A549 (cell line): ENCODE results near the gene LEO1. TPM values are rescaled to one million over a fixed set of nuclear protein-coding genes. Genes with fewer than 3 reads are reported as not detected.

Source experiments
- ATAC-seq, 2 experiments: fragments of 200-7000 bp in 1 of 2; fragments of >200 bp in 1 of 2; cut with Nextera tagmentation in 1 of 2; cut with Tn5 transposase in 1 of 2; 3 replicates each; pipeline versions ENCODE4 v1.8.0 to v1.9.1; 2018 to 2020; ENCODE audit warnings: mild to moderate bottlenecking in 1 of 2, moderate library complexity in 1 of 2
- CTCF ChIA-PET: fragments of 300-600 bp; sonication (Branson Sonifier 250); formaldehyde crosslinking; extraction: SDS; loops from one replicate; lab custom pipeline; 2021; ENCODE audit warnings: antibody characterized with exemption, inconsistent platforms; lab: Yijun Ruan, JAX
- POLR2A ChIA-PET: fragments of 350-600 bp; formaldehyde crosslinking; extraction: SDS; loops from one replicate; lab custom pipeline; 2021; ENCODE audit warnings: antibody characterized with exemption, inconsistent platforms; lab: Yijun Ruan, JAX
- DNase-seq, 2 experiments: peaks; one replicate each; pipeline versions ENCODE4 v3.0.0 to v3.0.0-alpha.2; 2011 to 2016; ENCODE audit warnings: low read depth in 1 of 2, low spot score in 1 of 2
- FAIRE-seq: peaks from 2 replicates; lab custom pipeline; 2011; peaks lifted over from hg19 to GRCh38; lab: Jason Lieb, UNC
- H3K27ac ChIP-seq, 2 experiments: fragments of >200 bp; sonication (Bioruptor Twin); formaldehyde crosslinking; 3 replicates each; pipeline ENCODE4 v1.5.1; 2016 to 2017
- H3K4me1 ChIP-seq: fragments of >200 bp; sonication (Bioruptor Twin); formaldehyde crosslinking; 3 replicates; pipeline ENCODE4 v1.6.1; 2016
- H3K4me2 ChIP-seq: fragments of >200 bp; sonication (Bioruptor Twin); formaldehyde crosslinking; 3 replicates; pipeline ENCODE4 v1.6.1; 2016
- H3K4me3 ChIP-seq: fragments of >200 bp; sonication (Bioruptor Twin); formaldehyde crosslinking; 3 replicates; pipeline ENCODE4 v1.5.1; 2016
- H3K9me3 ChIP-seq: fragments of >200 bp; sonication (Bioruptor Twin); formaldehyde crosslinking; 3 replicates; pipeline ENCODE4 v1.6.1; 2016
- BHLHE40 ChIP-seq: IDR thresholded peaks from 2 replicates; pipeline ENCODE4 v1.6.1; 2012; ENCODE audit warnings: low read depth, low read length, inconsistent platforms
- CBX8 ChIP-seq: fragments of 200-600 bp; sonication (generic); IDR thresholded peaks from 2 replicates; pipeline ENCODE4 v1.6.1; 2016
- FOSL2 ChIP-seq, 2 experiments: fragments of 450-650 bp in 1 of 2; fragments of >200 bp in 1 of 2; sonication (Bioruptor Twin) in 1 of 2; formaldehyde crosslinking; IDR thresholded peaks; 2 replicates each; pipeline versions ENCODE4 v1.5.0 to v1.6.1; 2016 to 2020; ENCODE audit warnings: mild to moderate bottlenecking in 1 of 2, moderate library complexity in 1 of 2
- GATA3 ChIP-seq: IDR thresholded peaks from 2 replicates; pipeline ENCODE4 v1.6.1; 2012; ENCODE audit warnings: borderline replicate concordance
- JUN ChIP-seq, 2 experiments: fragments of >200 bp; sonication (Bioruptor Twin); formaldehyde crosslinking; IDR thresholded peaks; 2 replicates in 1 of 2; 3 replicates in 1 of 2; pipeline ENCODE4 v1.6.1; 2016 to 2017
- MAZ ChIP-seq: fragments of 150-350 bp; IDR thresholded peaks from 2 replicates; pipeline ENCODE4 v1.6.1; 2014; ENCODE audit warnings: antibody characterized with exemption, low read depth, low read length, borderline replicate concordance
- MYC ChIP-seq: IDR thresholded peaks from 2 replicates; pipeline ENCODE4 v1.6.1; 2012; ENCODE audit warnings: mild to moderate bottlenecking, inconsistent platforms, low read length, improper control_type of control experiment, borderline replicate concordance
- PHF8 ChIP-seq: fragments of 200-600 bp; sonication (generic); IDR thresholded peaks from 2 replicates; pipeline ENCODE4 v1.6.1; 2016; ENCODE audit warnings: low read depth, mild to moderate bottlenecking, antibody characterized with exemption, moderate library complexity, borderline replicate concordance
- POLR2A ChIP-seq: IDR thresholded peaks from 2 replicates; pipeline ENCODE4 v1.6.1; 2012; ENCODE audit warnings: mild to moderate bottlenecking, low read length
- POLR2AphosphoS2 ChIP-seq: conservative IDR thresholded peaks from 2 replicates; pipeline ENCODE4 v1.6.1; 2012; ENCODE audit warnings: low read length, improper control_type of control experiment, inconsistent platforms
- RAD21 ChIP-seq, 2 experiments: fragments of >200 bp in 1 of 2; sonication (Bioruptor Twin) in 1 of 2; formaldehyde crosslinking in 1 of 2; IDR thresholded peaks in 1 of 2; conservative IDR thresholded peaks in 1 of 2; 2 replicates in 1 of 2; 3 replicates in 1 of 2; pipeline ENCODE4 v1.6.1; 2012 to 2018; ENCODE audit warnings: inconsistent platforms in 1 of 2
- RCOR1 ChIP-seq: fragments of 150-350 bp; IDR thresholded peaks from 2 replicates; pipeline ENCODE4 v1.6.1; 2014; ENCODE audit warnings: antibody characterized with exemption, low read length, low read depth
- SMC3 ChIP-seq: fragments of >200 bp; sonication (Bioruptor Twin); formaldehyde crosslinking; IDR thresholded peaks from 3 replicates; pipeline ENCODE4 v1.6.1; 2018; ENCODE audit warnings: inconsistent platforms
- SREBF2 ChIP-seq: fragments of 450-650 bp; IDR thresholded peaks from 2 replicates; pipeline ENCODE4 v1.6.1; 2014; ENCODE audit warnings: mild to moderate bottlenecking, moderate library complexity
- TFCP2L1 ChIP-seq: fragments of 250-450 bp; sonication (Bioruptor Pico); IDR thresholded peaks from 2 replicates; pipeline ENCODE4 v1.5.0; 2021; ENCODE audit warnings: mild to moderate bottlenecking
- ZC3H11A ChIP-seq: fragments of 450-650 bp; IDR thresholded peaks from 2 replicates; pipeline ENCODE4 v1.6.1; 2014; ENCODE audit warnings: antibody characterized with exemption, mild to moderate bottlenecking
- ZSCAN20 ChIP-seq: fragments of 250-450 bp; sonication (Bioruptor Pico); IDR thresholded peaks from 2 replicates; pipeline ENCODE4 v1.8.0; 2022; ENCODE audit warnings: mild to moderate bottlenecking, moderate library complexity
- WGBS: methylation state at CpG from one replicate; pipeline ENCODE4 v1.1.6; 2017; ENCODE audit errors: missing lambda C conversion rate; 5-methylcytosine and 5-hydroxymethylcytosine counted together
- polyA minus RNA-seq: library from RNA; depleted of rRNA, polyadenylated mRNA; stranded (reverse); fragments of >200 nt; gene quantifications from 2 replicates; pipeline ENCODE4 v1.2.3, GENCODE V29; 2011; rRNA and poly(A)+ RNA removed
- polyA plus RNA-seq, 4 experiments: library from polyadenylated mRNA; depleted of rRNA in 3 of 4; stranded (reverse); fragments of >200 nt; fragmentation: RNase III in 1 of 4; extraction: RNeasy Plus Mini Kit Qiagen cat#74134 plus additional on column Dnase treatment in 1 of 4; gene quantifications; 2 replicates in 3 of 4; 3 replicates in 1 of 4; pipeline ENCODE4 v1.2.3, GENCODE V29; 2011 to 2017
- TF ChIP-seq, protein P1 (sequence below): IDR thresholded peaks from 2 replicates; pipeline ENCODE4 v1.6.1; 2012
- TF ChIP-seq, protein P2 (sequence below): IDR thresholded peaks from 2 replicates; pipeline ENCODE4 v1.6.1; 2012
- TF ChIP-seq, protein P3 (sequence below): fragments of >200 bp; sonication (Bioruptor Twin); formaldehyde crosslinking; IDR thresholded peaks from 3 replicates; pipeline ENCODE4 v1.6.1; 2016
- TF ChIP-seq, protein P4 (sequence below): fragments of >200 bp; sonication (Bioruptor Twin); formaldehyde crosslinking; IDR thresholded peaks from 3 replicates; pipeline ENCODE4 v1.5.1; 2016
- TF ChIP-seq, protein P5 (sequence below): IDR thresholded peaks from 2 replicates; pipeline ENCODE4 v1.6.1; 2012; ENCODE audit warnings: low read depth, borderline replicate concordance
- TF ChIP-seq, protein P6 (sequence below): fragments of 250-450 bp; sonication (Bioruptor Pico); IDR thresholded peaks from 2 replicates; pipeline ENCODE4 v1.5.0; 2021; ENCODE audit warnings: mild to moderate bottlenecking, moderate library complexity, borderline replicate concordance

Gene LEO1
- polyA plus RNA-seq (2011; rRNA removed), result 19.2 and 22.3 TPM in 2 replicates
- 7.5 and 10.9 TPM in 2 replicates for polyA plus RNA-seq (2012; cell fraction: cytosol; rRNA removed)
- 3.0 and 6.1 TPM in 2 replicates for polyA plus RNA-seq (2012; cell fraction: nucleus; rRNA removed)
- 60.2 to 61.3 TPM (median 60.3 TPM) in 3 replicates for polyA plus RNA-seq (2017; fragmentation: RNase III; extraction: RNeasy Plus Mini Kit Qiagen cat#74134 plus additional on column Dnase treatment)
- 4.5 and 5.4 TPM in 2 replicates for polyA minus RNA-seq

DNA sequence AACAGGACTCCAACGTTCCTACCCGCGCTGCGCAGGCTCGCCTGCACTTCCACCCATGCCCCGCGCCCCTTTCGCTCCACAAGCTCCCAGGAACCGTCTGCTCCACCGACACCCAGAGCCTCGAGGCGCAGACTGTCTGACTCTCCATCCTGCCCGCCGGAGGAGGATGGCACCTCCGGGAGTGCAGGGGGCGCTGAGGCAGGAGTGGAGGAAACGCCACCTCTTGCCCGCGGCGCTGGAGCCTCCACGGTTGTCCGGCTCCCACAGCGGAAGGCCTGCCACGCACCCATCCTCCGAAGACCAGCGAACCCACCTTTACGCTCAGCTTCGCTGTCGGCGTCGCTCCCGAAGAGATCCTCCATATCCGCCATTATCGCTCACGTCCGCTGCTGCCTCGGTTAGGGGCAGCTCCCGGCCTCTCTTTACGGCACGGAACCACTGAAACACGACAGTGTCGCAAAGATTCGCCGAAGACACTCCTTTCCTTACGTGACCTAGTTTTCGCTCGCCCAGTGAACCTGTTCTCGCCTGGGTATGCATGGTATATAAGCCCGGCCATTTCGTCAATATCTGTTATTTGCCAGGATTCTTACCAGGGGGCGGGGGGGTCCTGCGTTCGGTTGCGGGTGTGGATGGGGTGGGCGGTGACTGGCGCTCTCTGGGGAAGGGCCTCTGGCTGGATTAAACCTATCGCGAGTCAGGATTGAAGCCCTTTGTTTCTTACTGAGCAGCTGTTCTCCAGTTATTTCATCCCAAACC is at the start of gene LEO1:
LEO1 (minus strand) TSS at position 404 of the 759 bp plus-strand sequence; CDS start at position 371, 33 bp downstream.
- peak within 1 kb of the TSS; percentile 87 for H3K4me2 ChIP-seq
- H3K9me3 ChIP-seq, result no peaks in the 10 kb centered on the region
- TF ChIP-seq RCOR1 (no peak), CBX8 (no peak), ZC3H11A (no peak), JUN (IDR thresholded peaks at IDR 0.05) (peak; percentile 88 to 89; a peak in 4 of 5 replicates), SMC3 (peak; percentile 21; the same call in 1 of the 3 replicates), GATA3 (peak; percentile 67; the same call in 1 of the 2 replicates), BHLHE40 (no peak), ZSCAN20 (no peak), TFCP2L1 (CRISPR knock-in tag) (no peak), POLR2A (peak; percentile 93), MAZ (0 out of 2 replicates have a peak, but pooled peaks have one; percentile 50), POLR2AphosphoS2 (no peak), RAD21 (conservative IDR thresholded peaks at IDR 0.05 in 1 of 2, IDR thresholded peaks at IDR 0.05 in 1 of 2) (peak in 1 of 2 experiments; percentile 32; a peak in 1 of 5 replicates), FOSL2 (IDR thresholded peaks at IDR 0.05) (no peak), FOSL2 (CRISPR knock-in tag; IDR thresholded peaks at IDR 0.05) (peak; percentile 21; the same call in 1 of the 2 replicates), PHF8 (peak; percentile 11; the same call in 1 of the 2 replicates), MYC (0 out of 2 replicates have a peak, but pooled peaks have one; percentile 41), SREBF2 (no peak)
- TF ChIP-seq, protein P1, sequence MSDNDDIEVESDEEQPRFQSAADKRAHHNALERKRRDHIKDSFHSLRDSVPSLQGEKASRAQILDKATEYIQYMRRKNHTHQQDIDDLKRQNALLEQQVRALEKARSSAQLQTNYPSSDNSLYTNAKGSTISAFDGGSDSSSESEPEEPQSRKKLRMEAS, result peak; percentile 79; the same call in 1 of the 2 replicates
- TF ChIP-seq, protein P2, sequence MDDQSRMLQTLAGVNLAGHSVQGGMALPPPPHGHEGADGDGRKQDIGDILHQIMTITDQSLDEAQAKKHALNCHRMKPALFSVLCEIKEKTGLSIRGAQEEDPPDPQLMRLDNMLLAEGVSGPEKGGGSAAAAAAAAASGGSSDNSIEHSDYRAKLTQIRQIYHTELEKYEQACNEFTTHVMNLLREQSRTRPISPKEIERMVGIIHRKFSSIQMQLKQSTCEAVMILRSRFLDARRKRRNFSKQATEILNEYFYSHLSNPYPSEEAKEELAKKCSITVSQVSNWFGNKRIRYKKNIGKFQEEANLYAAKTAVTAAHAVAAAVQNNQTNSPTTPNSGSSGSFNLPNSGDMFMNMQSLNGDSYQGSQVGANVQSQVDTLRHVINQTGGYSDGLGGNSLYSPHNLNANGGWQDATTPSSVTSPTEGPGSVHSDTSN, result no peak; the same call in 1 of the 2 replicates
- TF ChIP-seq, protein P3, sequence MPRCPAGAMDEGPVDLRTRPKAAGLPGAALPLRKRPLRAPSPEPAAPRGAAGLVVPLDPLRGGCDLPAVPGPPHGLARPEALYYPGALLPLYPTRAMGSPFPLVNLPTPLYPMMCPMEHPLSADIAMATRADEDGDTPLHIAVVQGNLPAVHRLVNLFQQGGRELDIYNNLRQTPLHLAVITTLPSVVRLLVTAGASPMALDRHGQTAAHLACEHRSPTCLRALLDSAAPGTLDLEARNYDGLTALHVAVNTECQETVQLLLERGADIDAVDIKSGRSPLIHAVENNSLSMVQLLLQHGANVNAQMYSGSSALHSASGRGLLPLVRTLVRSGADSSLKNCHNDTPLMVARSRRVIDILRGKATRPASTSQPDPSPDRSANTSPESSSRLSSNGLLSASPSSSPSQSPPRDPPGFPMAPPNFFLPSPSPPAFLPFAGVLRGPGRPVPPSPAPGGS, result peak; percentile 56; the same call in 1 of the 3 replicates
- TF ChIP-seq, protein P4, sequence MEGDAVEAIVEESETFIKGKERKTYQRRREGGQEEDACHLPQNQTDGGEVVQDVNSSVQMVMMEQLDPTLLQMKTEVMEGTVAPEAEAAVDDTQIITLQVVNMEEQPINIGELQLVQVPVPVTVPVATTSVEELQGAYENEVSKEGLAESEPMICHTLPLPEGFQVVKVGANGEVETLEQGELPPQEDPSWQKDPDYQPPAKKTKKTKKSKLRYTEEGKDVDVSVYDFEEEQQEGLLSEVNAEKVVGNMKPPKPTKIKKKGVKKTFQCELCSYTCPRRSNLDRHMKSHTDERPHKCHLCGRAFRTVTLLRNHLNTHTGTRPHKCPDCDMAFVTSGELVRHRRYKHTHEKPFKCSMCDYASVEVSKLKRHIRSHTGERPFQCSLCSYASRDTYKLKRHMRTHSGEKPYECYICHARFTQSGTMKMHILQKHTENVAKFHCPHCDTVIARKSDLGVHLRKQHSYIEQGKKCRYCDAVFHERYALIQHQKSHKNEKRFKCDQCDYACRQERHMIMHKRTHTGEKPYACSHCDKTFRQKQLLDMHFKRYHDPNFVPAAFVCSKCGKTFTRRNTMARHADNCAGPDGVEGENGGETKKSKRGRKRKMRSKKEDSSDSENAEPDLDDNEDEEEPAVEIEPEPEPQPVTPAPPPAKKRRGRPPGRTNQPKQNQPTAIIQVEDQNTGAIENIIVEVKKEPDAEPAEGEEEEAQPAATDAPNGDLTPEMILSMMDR, result peak; percentile 51
- TF ChIP-seq, protein P5, sequence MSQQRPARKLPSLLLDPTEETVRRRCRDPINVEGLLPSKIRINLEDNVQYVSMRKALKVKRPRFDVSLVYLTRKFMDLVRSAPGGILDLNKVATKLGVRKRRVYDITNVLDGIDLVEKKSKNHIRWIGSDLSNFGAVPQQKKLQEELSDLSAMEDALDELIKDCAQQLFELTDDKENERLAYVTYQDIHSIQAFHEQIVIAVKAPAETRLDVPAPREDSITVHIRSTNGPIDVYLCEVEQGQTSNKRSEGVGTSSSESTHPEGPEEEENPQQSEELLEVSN, result 0 out of 2 replicates have a peak, but pooled peaks have one; percentile 54
- TF ChIP-seq, protein P6, sequence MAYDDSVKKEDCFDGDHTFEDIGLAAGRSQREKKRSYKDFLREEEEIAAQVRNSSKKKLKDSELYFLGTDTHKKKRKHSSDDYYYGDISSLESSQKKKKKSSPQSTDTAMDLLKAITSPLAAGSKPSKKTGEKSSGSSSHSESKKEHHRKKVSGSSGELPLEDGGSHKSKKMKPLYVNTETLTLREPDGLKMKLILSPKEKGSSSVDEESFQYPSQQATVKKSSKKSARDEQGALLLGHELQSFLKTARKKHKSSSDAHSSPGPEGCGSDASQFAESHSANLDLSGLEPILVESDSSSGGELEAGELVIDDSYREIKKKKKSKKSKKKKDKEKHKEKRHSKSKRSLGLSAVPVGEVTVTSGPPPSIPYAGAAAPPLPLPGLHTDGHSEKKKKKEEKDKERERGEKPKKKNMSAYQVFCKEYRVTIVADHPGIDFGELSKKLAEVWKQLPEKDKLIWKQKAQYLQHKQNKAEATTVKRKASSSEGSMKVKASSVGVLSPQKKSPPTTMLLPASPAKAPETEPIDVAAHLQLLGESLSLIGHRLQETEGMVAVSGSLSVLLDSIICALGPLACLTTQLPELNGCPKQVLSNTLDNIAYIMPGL (CRISPR knock-in tag), result peak; percentile 74; the same call in 1 of the 2 replicates
- TF ChIP-seq, all 56 proteins: peak for 14
- H3K27ac ChIP-seq, result peak within 1 kb of the TSS; percentile 83 to 95
- DNase-seq, result peak; percentile 99
- ATAC-seq, result peak; percentile 94 to 98
- peak; percentile 91 for FAIRE-seq
- ChIA-PET POLR2A (interaction anchor here (0.6 to 2.6 kb wide), 18 partner anchors 9 to 322 kb away, joined by 3 to 30 read pairs (median 4); partner anchors contain the start of genes LYSMD2 and MAPK6), CTCF (interaction anchor here (0.7 to 3.9 kb wide), 24 partner anchors 9 to 322 kb away, joined by 3 to 26 read pairs (median 4); no protein-coding TSS in a partner anchor)
- H3K4me3 ChIP-seq, result peak within 1 kb of the TSS; percentile 68
- whole genome bisulfite sequencing, result 2% methylated on average over 52 of the region's 58 CpGs
- peaks cover 13% of the 10 kb centered on the region for H3K4me1 ChIP-seq
